ENCODE results near the gene CHST13.
"Not testable (repeated sequence)": the region's sequence is repeated elsewhere in the genome, so short reads cannot be mapped to it uniquely, and the experiment has no call there.

CHST13 gene

DNA sequence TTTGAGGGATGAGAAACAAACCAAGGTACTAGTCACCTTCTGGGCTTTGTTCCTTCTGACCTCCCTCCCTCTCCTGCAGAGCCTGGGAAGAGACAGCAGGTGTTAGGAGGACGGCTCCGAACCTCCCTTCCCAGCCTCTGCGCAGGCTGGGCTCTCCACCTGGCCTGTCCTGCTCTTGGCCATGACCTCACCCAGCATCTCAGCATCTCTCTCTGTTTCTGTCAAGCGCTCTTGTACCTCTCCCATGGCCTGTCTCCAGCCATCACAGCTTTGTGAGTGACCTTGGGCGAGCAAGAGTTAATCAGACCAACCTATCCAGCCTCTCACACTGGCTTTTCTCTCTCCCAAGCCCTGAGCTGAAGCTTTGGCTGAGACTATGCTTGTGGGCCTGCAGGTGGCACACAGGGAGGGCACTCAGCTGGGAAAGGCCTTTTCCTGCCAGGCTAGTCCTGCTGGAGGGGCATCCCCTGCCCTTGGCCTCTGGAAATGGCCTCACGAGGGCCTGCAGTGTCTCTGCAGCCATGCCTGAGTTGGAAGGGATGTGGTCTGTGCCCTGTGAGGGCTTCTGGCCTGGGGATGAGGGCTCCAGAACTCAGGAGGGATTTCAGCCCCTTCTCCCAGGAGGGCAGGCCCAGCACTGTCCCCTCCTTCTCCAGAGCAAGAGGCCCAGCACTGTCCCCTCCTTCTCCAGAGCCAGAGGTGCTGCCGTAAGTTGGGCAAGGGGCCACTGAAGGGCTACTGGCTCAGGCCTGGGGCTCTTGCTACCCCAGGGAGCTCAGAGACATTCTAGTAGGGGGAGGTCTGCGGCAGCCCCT, 2.1 kb downstream of the CHST13 start:
- no peak for DNase-seq (ENCODE audit: low read depth)

- DNase-seq (ENCODE audit: low read depth) = no peak
These were observed 2.7 kb downstream of the CHST13 start for GRCh38 chr3:126526668-126527005.

DNA sequence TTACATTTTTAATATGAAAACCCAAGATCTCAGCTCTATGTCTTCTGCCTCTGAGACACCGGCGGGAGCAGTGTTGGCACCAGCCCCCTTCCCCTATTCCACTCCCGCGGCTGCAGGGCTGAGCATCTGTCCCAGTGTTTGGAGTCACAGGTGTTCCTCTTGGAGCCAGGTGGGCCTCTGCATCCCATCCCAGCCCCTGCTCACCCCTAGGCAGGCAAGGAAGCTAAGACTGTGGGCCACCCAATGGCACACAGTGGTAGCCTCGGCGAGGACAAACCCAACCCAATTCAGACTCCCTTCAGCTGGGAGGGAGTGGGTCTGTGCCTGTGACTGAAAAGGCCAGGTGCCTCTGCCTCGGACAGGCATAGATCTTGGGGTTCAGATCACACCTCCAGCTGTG, 3.1 kb downstream of the CHST13 start:
- no peak for DNase-seq (ENCODE audit: low read depth)

GRCh38 chr3:126527455-126528211, 3.7 kb downstream of the CHST13 start:
- no peak for DNase-seq (ENCODE audit: low read depth)

GRCh38 chr3:126528419-126528799, 4.5 kb downstream of the CHST13 start:
- no peak for DNase-seq (ENCODE audit: low read depth)

- DNase-seq (ENCODE audit: low read depth) = peak; percentile 42
These were observed 5.0 kb downstream of the CHST13 start for GRCh38 chr3:126528800-126529541.

GRCh38 chr3:126529585-126530170, 5.7 kb downstream of the CHST13 start:
- no peak for DNase-seq (ENCODE audit: low read depth)

GRCh38 chr3:126530171-126531050, 6.5 kb downstream of the CHST13 start:
- no peak for DNase-seq (ENCODE audit: low read depth)

- DNase-seq (ENCODE audit: low read depth) = no peak
These were observed 7.0 kb downstream of the CHST13 start for GRCh38 chr3:126531051-126531330.

DNA sequence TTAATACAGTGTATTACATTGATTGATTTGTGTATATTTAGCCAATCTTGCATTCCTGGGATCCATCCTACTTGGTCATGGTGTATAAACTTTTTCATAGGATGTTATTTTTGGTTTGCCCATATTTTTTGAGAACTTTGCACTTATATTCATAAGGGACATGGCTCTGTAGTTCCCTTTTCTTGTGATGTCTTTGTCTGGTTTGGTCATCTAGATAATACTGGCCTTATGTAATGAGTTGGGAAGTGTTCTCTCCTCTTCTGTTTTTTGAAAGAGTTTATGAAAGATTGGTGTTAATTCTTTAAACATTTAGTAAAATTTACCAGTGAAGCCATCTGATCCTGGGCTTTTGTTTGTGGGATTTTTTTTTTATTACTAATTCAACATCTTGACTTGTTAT, 9.6 kb downstream of the CHST13 start:
- no peak for DNase-seq (ENCODE audit: low read depth)

DNA sequence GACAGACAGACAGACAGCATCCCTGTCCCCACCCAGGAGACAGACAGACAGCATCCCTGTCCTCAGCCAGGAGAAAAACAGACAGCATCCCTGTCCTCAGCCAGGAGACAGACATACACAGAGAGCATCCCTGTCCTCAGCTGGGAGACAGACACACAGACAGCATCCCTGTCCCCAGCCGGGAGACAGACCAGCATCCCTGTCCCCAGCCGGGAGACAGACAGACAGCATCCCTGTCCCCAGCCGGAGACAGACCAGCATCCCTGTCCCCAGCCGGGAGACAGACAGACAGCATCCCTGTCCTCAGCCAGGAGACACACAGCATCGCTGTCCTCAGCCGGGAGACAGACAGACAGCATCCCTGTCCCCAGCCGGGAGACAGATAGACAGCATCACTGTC, 10.8 kb downstream of the CHST13 start:
- DNase-seq (ENCODE audit: low read depth) = not testable (repeated sequence)

- no peak for DNase-seq (ENCODE audit: low read depth)
These were observed 11.7 kb downstream of the CHST13 start for GRCh38 chr3:126535636-126536035.

DNA sequence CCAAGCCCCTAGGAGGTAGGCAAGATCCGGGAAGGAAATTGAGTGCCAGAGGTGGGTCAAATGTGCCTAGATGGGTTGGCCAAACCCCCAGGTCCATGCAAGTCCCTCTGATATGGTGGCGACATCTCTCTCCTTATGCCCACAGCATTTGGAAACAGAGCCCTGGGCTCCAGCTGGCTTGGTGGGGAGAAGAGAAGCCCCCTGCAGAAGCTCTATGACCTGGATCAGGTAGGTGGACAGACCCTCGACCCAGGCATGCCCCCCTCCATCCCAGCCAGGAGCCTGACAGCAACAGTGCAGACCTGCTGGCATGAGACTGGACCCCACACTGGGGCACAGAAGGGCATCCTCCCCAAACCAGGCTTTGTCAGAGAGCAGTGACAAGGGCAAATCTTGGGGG, 12.2 kb downstream of the CHST13 start:
- DNase-seq (ENCODE audit: low read depth) = no peak

- DNase-seq (ENCODE audit: low read depth) = no peak
These were observed 13.3 kb downstream of the CHST13 start for GRCh38 chr3:126537116-126537729.

DNA sequence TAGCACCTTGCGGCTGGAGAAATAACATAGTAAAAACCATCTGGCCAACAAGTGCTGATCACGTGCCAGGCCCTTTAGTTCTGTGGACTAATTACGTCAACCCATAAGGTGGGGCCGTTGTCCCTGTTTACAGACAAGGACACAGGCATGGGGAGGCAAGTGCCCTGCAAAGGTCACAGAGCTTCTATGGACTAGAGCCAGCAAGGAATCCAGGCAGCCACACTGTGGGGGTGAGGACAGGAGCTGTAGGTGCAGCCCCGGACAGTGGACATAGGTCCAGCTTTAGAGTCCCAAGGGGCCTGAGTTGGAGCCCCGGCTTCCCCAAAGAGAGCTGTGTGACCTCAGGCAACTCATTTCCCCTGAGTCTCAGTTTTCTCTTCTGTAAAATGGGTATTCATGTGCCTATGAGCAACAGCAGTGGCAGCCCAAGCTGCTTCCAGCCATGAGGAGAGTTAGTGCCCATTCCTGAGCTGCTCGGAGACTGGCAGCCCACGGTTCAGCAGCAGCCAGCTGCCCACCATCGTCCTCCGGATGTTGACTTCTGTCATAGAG, 13.9 kb downstream of the CHST13 start:
- DNase-seq (ENCODE audit: low read depth) = no peak

DNA sequence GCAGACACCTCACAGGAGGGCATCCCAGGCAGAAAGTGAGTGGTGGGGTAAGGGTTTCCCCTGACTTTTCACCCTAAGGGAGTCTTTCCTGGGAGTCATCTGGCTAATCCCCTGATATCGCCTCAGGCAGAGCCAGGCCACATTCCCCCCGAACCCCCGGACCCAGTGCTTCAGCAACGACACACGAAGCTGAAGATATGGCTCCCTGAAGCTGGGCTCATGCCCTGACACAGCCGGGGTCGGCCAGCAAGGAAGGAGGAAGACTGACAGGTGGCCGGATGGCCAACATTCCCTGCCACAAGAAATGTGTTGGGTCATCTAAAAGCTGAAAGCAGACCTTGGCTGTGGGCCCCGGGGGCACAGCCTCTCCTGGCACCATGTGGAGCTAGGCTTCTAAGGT, 14.4 kb downstream of the CHST13 start:
- DNase-seq (ENCODE audit: low read depth) = no peak

- DNase-seq (ENCODE audit: low read depth) = no peak
These were observed 15.0 kb downstream of the CHST13 start for GRCh38 chr3:126538966-126539365.

GRCh38 chr3:126539558-126540250, 15.7 kb downstream of the CHST13 start:
- no peak for DNase-seq (ENCODE audit: low read depth)

DNA sequence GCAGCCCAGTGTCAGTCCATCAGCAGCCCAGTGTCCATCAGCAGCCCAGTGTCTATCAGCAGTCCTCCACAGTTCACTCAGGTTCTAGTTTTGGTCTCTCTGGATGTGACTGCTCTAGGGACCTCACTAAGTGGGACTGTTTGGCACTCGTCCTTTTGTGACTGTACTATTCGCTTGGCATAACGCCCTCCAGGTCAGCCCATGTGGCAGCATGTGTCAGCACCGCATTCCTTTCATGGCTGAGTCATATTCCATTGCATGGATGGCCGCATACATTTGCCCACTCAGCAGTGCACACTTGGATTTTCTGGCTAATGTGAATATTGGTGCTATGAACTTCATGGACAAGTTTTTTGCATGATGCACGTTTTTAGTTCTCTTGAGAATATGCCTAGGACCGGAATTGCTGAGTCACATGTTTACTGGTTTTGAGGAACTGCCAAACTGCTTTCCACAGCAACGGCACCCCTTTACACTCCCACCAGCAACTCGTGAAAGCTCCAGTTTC, 16.4 kb downstream of the CHST13 start:
- peak; percentile 88 for DNase-seq (ENCODE audit: low read depth)

DNA sequence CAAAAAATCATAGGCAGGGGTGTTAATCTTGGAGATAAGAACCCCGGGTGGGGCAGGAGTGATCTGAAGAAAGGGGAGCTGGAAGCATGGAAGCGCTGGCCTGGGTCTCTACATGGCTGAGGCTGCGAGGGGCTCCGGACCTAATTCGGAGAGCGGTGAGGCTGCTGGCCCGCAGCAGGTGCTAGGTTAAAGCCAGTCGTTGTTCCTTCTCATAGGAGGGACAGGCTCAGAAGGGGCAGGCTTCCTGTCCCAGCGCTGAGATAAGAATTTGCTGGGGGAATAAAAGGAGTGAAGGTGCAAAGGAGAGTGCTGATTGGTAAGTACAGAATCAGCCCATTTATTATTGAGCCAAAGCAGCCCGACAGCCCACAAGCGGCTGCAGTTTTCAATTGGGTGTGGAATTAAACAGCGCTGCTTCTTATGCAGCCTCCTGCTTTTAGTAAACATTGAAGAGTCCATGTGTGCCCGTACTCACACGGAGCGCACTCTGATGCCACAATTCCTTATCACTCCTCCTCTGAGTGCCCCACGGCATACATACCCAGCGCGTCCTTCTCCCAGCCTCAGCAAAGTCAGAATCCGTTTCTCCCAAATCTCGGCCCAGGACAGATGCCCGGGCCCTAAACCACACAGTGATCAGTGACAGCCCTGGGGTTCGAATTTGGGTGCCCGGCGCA, 17.1 kb downstream of the CHST13 start:
- DNase-seq (ENCODE audit: low read depth) = no peak
